GM15510 (cell line): ENCODE measurements around the gene C10orf143.

Source experiments
- POLR2A ChIP-seq: IDR thresholded peaks from 3 replicates; pipeline ENCODE4 v1.6.1; 2011; ENCODE audit warnings: borderline replicate concordance; ENCODE audit not compliant: insufficient read length; ENCODE audit errors: extremely low read depth

C10orf143 gene

DNA sequence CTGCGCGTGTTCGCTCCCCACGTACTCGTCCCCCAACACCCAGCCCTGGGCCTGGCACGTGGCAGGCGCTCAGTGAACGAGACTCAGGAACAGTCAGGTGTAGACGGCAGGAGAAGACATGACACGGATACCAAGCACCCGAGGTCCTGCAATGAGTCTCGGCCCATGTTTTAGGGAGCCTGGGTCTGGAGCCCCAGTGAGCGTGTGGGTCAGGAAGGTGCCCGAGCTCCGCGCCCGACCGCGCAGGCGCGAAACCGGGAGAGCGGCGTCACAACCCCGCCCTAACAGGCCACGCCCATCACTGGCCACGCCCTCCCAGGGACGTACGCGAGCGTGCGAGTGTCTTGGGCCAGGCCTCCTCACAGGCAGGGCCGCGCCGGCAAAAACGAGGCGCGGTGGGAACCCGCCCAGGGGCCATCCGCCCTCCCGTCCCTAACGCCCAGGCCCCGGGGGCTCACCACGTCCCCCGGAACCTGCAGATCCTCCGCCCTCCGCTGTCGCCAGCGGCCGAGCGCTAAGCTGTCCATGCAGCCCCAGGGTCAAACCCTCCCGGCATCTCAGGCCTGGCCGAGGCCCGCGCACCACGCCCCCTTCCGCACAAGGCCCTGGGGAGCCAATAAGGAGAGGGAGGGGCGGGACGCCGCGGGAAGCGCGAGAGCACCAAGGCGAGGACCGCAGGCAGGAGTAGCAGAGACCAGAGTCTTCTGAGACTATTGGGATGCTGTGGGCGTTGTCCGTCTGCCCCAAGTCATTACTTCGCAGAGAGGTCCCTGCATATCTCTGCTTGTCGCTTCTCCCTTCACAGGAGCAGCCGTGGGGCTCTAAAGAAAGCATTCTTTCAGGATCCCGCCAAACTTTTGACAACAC lies at the start of gene C10orf143:
Gene C10orf143 (minus strand): TSS at position 585 of the 867 bp plus-strand sequence. CDS start 58 bp downstream, at position 527.
- TF ChIP-seq POLR2A: peak; percentile 86

GRCh38 chr10:130159192-130159794 lies 48.7 kb upstream of the C10orf143 start:
- TF ChIP-seq POLR2A: no peak

GRCh38 chr10:130146042-130146441 lies 35.4 kb upstream of the C10orf143 start:
- TF ChIP-seq POLR2A: no peak

DNA sequence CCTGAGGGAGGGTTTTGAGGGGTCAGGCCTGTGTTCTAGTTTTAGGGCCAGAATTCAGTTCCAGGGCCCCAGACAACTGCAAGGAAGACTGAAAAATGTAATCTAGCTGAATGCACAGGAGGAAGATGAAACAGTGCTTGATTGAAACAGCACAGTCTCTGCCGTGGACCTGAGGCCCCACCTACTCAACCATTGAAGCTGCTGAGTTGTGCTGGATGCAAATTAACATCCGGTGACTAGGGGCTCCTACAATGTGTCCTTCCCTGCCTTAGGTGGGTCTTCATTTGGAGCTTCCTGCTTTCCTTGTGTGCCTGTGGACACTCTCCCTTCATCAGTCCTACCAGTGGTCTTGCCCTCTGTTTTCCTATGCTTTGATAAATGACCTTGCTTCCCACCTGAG lies 31.2 kb upstream of the C10orf143 start:
- TF ChIP-seq POLR2A: no peak

GRCh38 chr10:130141460-130141859 lies 30.8 kb upstream of the C10orf143 start:
- TF ChIP-seq POLR2A: no peak

- TF ChIP-seq POLR2A: no peak
Measured at GRCh38 chr10:130141038-130141437, 30.4 kb upstream of the C10orf143 start.

- no peak for TF ChIP-seq POLR2A
Measured at GRCh38 chr10:130140425-130140824, 29.8 kb upstream of the C10orf143 start.

DNA sequence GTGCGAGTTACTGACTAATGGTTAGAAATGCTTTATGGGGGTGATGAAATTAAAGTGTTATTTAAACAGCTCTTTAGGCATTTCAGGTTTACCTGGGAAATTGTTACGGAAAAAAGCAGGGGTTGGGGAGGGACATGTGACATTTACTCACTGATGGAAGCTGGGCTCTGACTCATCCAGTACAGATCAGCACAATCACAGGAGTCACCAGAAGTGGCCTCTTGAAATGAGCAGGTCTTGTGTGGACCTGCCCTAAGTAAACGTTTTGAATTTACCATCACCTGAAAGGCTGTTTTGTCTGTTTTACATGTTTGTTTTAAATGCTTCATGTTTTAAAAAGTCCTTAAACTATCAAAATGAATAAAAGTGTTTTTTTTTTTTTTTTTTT lies 27.8 kb upstream of the C10orf143 start:
- no peak for TF ChIP-seq POLR2A

DNA sequence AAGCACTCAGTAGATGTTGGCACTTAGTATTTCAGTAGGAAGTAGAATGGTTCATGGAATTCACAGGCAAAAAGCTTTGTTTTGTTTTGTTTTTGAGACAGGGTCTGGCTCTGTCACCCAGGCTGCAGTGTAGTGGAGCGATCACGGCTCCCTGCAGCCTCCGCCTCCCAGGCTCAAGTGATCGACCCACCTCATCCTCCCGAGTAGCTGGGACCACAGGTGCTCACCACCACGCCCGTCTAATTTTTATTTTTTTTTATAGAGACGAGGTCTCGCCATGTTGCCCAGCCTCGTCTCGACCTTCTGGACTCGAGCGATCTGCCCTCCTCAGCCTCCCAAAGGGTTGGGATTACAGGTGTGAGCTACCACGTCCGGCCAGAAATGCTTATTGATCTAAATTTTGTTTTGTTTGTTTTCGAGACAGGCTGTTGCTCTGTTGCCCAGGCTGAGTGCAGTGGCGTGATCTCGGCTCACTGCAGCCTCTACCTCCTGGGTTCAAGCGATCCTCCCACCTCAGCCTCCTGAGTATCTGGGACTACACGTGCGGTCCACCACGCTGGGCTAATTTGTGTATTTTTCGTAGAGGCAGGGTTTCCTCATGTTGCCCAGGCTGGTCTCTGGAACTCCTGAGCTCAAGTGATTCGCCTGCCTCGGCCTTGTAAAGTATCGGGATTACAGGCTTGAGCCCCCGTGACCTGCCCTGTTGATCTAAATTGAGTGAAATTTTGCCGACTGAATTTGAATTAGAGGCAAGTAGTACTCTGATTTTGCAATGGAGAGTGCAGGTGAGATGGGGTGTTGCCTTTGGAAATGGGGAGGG lies 27.2 kb upstream of the C10orf143 start:
- no peak for TF ChIP-seq POLR2A

DNA sequence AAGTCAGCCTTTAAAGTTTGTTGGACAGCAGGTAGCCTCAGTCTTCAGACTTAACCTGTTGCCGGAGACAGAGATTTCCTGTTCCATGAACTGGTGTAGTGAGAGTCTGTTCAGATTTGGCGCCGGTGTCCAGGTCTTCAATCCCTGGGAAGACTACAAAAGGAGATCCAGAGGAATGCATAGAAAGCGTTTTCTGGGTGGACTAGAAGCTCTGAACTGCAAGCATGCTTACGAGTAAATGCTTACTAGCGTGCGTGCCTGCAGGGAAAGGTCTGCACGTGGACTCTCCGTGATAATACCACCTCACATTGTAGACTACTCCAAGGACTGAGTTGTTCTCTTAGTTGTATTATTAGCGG lies 26.4 kb upstream of the C10orf143 start:
- TF ChIP-seq POLR2A: no peak

GRCh38 chr10:130136226-130137089 lies 25.8 kb upstream of the C10orf143 start, which contains the start of gene GLRX3:
Gene GLRX3 (plus strand): TSS chr10:130136391. CDS start chr10:130136421, 30 bp downstream.
- TF ChIP-seq POLR2A: peak; percentile 84

DNA sequence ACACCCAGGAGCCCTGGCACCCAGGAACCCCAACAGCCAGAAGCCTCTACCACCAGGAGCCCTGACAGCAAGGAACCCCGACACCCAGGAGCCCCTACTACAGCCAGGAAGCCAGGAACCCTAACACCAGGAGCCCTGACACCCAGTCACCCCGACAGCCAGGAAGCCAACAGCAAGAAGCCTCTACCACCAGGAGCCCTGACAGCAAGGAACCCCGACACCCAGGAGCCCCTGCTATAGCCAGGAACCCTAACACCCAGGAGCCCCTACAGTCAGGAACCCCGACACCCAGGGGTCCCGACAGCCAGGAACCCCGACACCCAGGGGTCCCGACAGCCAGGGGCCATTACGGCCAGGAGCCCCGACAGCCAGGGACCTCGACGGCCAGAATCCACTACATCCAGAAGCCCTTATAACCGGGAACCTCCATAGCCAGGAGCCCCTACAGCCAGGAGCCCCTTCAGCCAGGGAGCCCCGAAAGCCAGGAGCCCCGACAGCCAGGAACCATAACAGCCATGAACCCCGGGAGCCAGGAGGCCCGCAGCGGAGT lies 25.1 kb upstream of the C10orf143 start:
- no peak for TF ChIP-seq POLR2A

DNA sequence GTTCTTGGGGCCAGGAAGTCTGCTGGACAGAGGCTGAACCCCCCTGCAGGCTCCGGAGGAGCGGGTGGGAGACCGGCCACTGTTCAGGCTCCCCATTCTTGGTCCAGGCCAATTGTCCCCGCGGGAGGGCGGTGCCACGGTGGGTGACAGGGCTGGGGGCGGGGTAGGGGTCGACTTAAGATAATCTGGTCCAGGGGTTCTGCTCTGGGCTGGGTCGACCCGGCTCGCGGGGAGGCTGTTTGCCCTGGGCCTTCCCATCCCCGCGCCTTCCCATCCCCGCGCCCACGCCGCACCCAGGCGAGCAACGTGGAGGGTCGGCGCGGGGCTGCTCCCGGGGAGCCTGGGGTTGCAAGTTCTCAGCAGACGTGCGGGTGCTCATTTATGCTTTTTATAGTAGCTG lies 18.3 kb upstream of the C10orf143 start:
- no peak for TF ChIP-seq POLR2A
